ENCODE results near the gene CTDSP2. TPM values are rescaled to one million over a fixed set of nuclear protein-coding genes. Genes with fewer than 3 reads are reported as not detected.

CTDSP2 gene
- total and polyA plus RNA-seq, 7 donors, result 13.9 to 91.8 (median 71.3) TPM

- H3K9me3 ChIP-seq, result no peaks in the 10 kb centered on the region
- intact Hi-C loops (cut with DNase I), result no loop called here
- H3K4me3 ChIP-seq, result no peak overlapping the region
- WGBS, 3 donors, result 89 to 100% (median 93%) methylated on average over 1 of the region's 1 CpG
- no peak for TF ChIP-seq CTCF (IDR thresholded peaks at IDR 0.05)
- no peak overlapping the region for H3K27ac ChIP-seq
- DNase-seq, result no peak
- H3K4me1 ChIP-seq, result no peaks in the 10 kb centered on the region
- ATAC-seq, result no peak
- peaks cover 13 to 95% of the 10 kb centered on the region in 2 donors for H3K36me3 ChIP-seq (ENCODE audit: insufficient read depth in 1 of 2, low read depth in 1 of 2)
- H3K27me3 ChIP-seq (ENCODE audit: insufficient read depth in 3 of 3, low read length in 2 of 3), result no peaks in the 10 kb centered on the region
These were observed 48.6 kb downstream of the CTDSP2 start for GRCh38 chr12:57797933-57798332.

GRCh38 chr12:57796996-57797395 is 49.5 kb downstream of the CTDSP2 start:
- intact Hi-C loops (cut with DNase I), result no loop called here
- peaks cover 10 to 95% of the 10 kb centered on the region in 2 donors for H3K36me3 ChIP-seq (ENCODE audit: insufficient read depth in 1 of 2, low read depth in 1 of 2)
- no peaks in the 10 kb centered on the region for H3K9me3 ChIP-seq
- WGBS, 3 donors, result 95 to 99% (median 97%) methylated on average over 1 of the region's 1 CpG
- TF ChIP-seq CTCF (IDR thresholded peaks at IDR 0.05), result no peak
- no peak overlapping the region for H3K27ac ChIP-seq
- no peak for DNase-seq
- no peak for ATAC-seq
- H3K4me1 ChIP-seq, result no peaks in the 10 kb centered on the region
- no peak overlapping the region for H3K4me3 ChIP-seq
- no peaks in the 10 kb centered on the region for H3K27me3 ChIP-seq (ENCODE audit: insufficient read depth in 3 of 3, low read length in 2 of 3)

- peak in 2 of 4 donors; percentile 41 to 54 for ATAC-seq
- Histone ChIP-seq H3K27me3 (ENCODE audit: insufficient read depth in 3 of 3, low read length in 2 of 3) (no peaks in the 10 kb centered on the region), H3K9me3 (no peaks in the 10 kb centered on the region), H3K27ac (peak overlapping the region; percentile 42), H3K4me3 (no peak overlapping the region), H3K36me3 (ENCODE audit: insufficient read depth in 1 of 2, low read depth in 1 of 2) (peaks cover 10 to 94% of the 10 kb centered on the region in 2 donors), H3K4me1 (no peaks in the 10 kb centered on the region)
- intact Hi-C loops (cut with DNase I), result no loop called here
- TF ChIP-seq CTCF (IDR thresholded peaks at IDR 0.05), result no peak
- WGBS, 3 donors, result 84 to 89% (median 87%) methylated on average over 6 of the region's 6 CpGs
- no peak for DNase-seq
These were observed 51.2 kb downstream of the CTDSP2 start for GRCh38 chr12:57795354-57795753.

GRCh38 chr12:57793920-57794319 is 52.6 kb downstream of the CTDSP2 start:
- Histone ChIP-seq H3K9me3 (no peaks in the 10 kb centered on the region), H3K36me3 (ENCODE audit: insufficient read depth in 1 of 2, low read depth in 1 of 2) (peaks cover 7 to 94% of the 10 kb centered on the region in 2 donors), H3K4me1 (no peaks in the 10 kb centered on the region), H3K4me3 (no peak overlapping the region), H3K27me3 (ENCODE audit: insufficient read depth in 3 of 3, low read length in 2 of 3) (no peaks in the 10 kb centered on the region), H3K27ac (no peak overlapping the region)
- WGBS, 3 donors, result 54 to 84% (median 61%) methylated on average over 1 of the region's 1 CpG
- DNase-seq (no peak), ATAC-seq (peak in 1 of 4 donors; percentile 27)
- intact Hi-C loops (cut with DNase I), result no loop called here
- no peak for TF ChIP-seq CTCF (IDR thresholded peaks at IDR 0.05)

- Histone ChIP-seq H3K4me1 (peaks cover 17% of the 10 kb centered on the region), H3K27me3 (ENCODE audit: insufficient read depth in 3 of 3, low read length in 2 of 3) (no peaks in the 10 kb centered on the region), H3K36me3 (ENCODE audit: insufficient read depth in 1 of 2, low read depth in 1 of 2) (peaks cover 9 to 61% of the 10 kb centered on the region in 2 donors), H3K4me3 (peak overlapping the region; percentile 83), H3K27ac (no peak overlapping the region), H3K9me3 (no peaks in the 10 kb centered on the region)
- 90 to 91% (median 90%) methylated on average over 11 of the region's 11 CpGs for WGBS, 3 donors
- TF ChIP-seq CTCF (IDR thresholded peaks at IDR 0.05), result no peak
- no peak for DNase-seq
- ATAC-seq, result no peak
- intact Hi-C loops (cut with DNase I), result no loop called here
These were observed 62.7 kb downstream of the CTDSP2 start for GRCh38 chr12:57783861-57784260.

Data from psoas muscle (tissue), 8 donors.